Stimulated activated CD4-positive, alpha-beta T cell treated with anti-CD3 and anti-CD28 coated beads, Interleukin-2, amount 100 ng/mL, for 48 hours (primary cell): ENCODE measurements around the gene CAMTA1.
A peak's percentile ranks its signal among the peaks of the same experiment; 100 is the strongest.
"Not testable (repeated sequence)": the region's sequence is repeated elsewhere in the genome, so short reads cannot be mapped to it uniquely, and the experiment has no call there.

ENCODE experiments used
- DNase-seq, 2 donors: peaks; one replicate each; pipeline ENCODE4 v3.0.0-alpha.2; 2020

Gene CAMTA1, protein sequence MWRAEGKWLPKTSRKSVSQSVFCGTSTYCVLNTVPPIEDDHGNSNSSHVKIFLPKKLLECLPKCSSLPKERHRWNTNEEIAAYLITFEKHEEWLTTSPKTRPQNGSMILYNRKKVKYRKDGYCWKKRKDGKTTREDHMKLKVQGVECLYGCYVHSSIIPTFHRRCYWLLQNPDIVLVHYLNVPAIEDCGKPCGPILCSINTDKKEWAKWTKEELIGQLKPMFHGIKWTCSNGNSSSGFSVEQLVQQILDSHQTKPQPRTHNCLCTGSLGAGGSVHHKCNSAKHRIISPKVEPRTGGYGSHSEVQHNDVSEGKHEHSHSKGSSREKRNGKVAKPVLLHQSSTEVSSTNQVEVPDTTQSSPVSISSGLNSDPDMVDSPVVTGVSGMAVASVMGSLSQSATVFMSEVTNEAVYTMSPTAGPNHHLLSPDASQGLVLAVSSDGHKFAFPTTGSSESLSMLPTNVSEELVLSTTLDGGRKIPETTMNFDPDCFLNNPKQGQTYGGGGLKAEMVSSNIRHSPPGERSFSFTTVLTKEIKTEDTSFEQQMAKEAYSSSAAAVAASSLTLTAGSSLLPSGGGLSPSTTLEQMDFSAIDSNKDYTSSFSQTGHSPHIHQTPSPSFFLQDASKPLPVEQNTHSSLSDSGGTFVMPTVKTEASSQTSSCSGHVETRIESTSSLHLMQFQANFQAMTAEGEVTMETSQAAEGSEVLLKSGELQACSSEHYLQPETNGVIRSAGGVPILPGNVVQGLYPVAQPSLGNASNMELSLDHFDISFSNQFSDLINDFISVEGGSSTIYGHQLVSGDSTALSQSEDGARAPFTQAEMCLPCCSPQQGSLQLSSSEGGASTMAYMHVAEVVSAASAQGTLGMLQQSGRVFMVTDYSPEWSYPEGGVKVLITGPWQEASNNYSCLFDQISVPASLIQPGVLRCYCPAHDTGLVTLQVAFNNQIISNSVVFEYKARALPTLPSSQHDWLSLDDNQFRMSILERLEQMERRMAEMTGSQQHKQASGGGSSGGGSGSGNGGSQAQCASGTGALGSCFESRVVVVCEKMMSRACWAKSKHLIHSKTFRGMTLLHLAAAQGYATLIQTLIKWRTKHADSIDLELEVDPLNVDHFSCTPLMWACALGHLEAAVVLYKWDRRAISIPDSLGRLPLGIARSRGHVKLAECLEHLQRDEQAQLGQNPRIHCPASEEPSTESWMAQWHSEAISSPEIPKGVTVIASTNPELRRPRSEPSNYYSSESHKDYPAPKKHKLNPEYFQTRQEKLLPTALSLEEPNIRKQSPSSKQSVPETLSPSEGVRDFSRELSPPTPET (N-terminal part only)

GRCh38 chr1:6785318-6785727, at the start of gene CAMTA1:
CAMTA1 (plus strand) TSS chr1:6785454; CDS start chr1:6785531, 77 bp downstream.
- DNase-seq, result peak in 1 of 2 donors; percentile 97

- DNase-seq, result no peak
Measured at GRCh38 chr1:6738987-6739676, 46.1 kb upstream of the CAMTA1 start.

- DNase-seq, result not testable (repeated sequence)
Measured at GRCh38 chr1:6742676-6743188, 42.5 kb upstream of the CAMTA1 start.

DNA sequence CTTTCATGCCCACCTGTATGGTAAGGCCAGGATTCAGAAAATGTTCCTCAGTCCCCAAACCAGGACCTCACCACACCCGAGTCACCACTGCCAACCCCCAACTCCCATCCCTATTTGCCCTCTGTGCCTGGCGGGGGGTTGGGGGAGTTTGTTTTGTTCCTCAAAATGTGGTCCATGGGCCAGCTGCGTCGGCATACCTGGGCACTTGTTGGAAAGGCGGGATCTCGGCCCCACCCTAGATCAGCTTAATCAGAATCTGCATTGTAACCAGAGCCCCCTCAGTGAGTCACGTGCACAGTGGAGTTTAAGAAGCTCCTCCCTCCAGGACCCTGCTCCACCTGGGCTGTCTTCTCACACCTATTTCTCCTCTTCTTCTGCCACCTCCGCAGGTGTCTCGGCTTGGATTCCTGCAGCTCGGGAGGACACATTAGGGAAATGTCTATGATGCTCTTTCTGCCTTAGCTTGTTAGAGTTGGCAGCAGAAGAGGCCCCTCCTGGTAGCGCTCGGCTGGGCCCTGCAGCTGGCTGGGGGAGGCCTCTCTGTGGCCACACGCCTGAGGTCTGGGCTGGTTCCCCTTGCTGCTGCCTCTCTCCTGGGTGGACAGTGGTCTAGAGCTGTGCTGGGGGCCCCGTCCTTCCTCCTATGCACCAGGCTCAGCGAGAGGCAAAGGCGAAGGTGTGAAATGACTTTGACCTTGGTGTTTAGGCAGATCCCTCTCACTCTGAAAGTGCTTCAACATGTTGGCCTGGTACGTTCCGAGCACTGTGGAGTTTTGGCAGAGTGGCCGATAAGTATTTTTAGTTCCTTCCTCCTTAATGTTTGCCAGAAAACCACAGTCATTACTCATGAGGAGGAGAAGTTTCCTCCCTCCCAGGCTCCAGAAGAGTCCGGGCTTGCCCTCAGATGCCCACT, 41.8 kb upstream of the CAMTA1 start:
- DNase-seq, result peak in 1 of 2 donors; percentile 10

DNA sequence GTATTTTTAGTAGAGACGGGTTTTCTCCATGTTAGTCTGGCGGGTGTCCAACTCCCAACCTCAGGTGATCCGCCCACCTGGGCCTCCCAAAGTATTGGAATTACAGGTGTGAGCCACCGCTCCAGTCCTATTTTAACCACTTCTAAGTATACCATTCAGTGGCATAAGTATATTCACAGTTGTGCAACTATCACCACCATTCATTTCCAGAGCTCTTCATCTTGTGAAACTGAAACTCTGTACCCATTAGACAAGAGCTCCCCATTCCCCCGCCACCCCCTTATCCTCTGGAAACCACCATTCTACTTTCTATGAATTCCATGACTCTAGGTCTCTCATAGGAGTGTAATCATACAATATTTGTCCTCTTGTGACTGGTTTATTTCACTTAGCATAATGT, 40.2 kb upstream of the CAMTA1 start:
- DNase-seq, result peak; percentile 22 to 36

DNA sequence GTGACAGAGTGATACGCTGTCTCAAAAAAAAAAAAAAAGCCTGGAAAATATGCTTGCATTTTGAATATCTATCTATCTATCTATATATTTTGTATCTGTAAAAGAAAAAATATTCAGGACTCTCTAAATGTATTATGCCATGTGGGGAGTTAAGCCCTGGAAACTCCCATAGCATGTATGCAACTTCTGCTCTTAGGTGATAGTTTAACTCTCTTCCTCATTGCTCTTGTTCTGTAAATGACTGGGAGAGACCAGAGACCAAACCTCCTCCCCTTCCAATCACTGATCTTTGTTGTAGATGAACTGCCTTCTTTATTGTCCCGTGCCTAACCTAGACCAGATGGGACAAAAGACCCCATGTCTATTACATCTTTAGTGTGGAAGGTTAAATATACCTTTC, 37.6 kb upstream of the CAMTA1 start:
- no peak for DNase-seq

GRCh38 chr1:6750490-6750889, 34.8 kb upstream of the CAMTA1 start:
- DNase-seq, result no peak

- DNase-seq, result no peak
Measured at GRCh38 chr1:6753320-6754140, 31.7 kb upstream of the CAMTA1 start.

DNA sequence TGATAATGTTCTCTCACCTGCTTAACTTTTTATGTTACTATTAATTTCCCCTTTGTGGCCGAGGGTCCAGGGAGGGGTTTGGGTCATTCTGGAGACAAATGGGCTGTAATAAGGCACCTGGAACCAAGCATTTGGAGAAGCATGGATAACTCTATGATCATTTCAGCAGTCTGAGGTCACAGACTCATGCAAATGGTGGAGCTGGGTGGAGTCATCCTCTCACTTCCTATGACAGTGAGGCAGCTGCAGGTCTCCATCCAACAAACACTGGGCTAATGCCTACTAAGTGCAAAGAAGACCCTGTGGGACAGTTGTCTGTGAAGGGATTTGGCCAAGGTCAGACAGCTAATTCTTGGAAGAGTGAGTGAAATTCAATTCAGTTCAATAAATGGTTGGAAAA, 28.8 kb upstream of the CAMTA1 start:
- no peak for DNase-seq

DNA sequence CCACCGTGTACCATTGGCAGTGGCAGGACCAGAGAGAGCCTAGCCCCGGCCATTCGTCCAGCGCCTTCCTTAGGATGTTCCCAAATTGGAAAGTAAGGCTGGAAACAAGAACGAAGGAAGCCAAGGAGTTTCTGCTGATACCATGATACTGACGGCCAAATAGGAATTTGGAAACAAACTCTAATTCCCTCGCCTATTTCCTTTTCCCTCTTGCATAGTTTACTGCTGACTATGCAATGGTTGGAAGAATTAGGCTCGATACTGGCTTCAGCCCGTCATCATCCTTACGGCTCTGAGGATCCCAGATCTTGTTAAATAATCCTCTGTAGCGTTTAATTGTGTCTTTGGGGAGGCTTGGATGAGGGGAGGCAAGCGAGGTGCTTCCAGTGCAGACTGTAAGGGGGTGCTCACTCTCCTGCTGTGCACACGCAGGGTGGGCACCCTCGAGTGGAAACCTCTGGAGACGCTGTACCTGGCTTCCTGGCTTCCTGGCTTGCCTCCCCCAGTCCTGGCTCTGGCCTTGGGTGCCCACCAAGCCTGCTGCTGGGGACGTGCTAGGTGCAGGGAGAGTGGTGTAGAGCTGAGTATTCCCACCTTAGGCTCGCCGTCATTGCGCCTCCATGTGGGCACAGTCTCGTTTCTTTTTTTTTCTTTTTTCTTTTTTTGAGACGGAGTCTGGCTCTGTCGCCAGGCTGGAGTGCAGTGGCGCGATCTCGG, 27.4 kb upstream of the CAMTA1 start:
- no peak for DNase-seq

- DNase-seq, result no peak
Measured at GRCh38 chr1:6761196-6761737, 24.0 kb upstream of the CAMTA1 start.

DNA sequence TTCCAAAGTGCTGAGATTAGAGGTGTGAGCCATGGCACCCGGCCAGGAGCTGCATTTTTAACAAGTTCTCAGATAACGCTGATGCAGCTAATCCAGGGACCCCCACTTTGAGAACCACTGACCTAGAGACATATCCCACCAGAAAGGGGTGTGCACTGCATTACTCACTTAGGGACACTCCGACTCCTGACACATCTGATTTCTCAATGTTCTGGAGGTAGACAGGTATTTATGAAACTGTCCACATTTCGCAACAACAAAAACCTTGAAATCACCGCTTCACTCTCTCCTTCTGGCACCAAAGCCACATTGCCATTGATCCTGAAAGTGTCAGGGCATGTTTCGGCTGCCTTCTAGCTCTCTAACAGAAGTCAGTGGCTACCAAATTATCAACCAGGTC, 23.2 kb upstream of the CAMTA1 start:
- no peak for DNase-seq

- no peak for DNase-seq
Measured at GRCh38 chr1:6770751-6771440, 14.4 kb upstream of the CAMTA1 start.

DNA sequence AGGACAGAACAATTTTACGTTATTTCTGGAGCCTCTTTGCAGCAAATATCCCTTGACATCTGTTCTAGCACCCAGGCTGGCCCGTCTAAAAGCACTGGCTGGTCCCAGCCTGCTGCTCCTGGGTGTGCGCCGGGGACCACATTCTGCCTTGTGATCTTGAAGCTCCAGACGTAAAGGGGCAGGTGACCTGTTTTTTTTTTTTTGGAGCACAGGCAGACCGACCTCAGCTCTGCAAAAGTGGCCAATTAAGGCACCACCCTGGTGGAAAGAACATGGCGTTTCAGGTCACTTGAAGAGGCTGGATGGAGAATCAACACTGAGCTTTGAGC, 13.8 kb upstream of the CAMTA1 start:
- DNase-seq, result no peak

DNA sequence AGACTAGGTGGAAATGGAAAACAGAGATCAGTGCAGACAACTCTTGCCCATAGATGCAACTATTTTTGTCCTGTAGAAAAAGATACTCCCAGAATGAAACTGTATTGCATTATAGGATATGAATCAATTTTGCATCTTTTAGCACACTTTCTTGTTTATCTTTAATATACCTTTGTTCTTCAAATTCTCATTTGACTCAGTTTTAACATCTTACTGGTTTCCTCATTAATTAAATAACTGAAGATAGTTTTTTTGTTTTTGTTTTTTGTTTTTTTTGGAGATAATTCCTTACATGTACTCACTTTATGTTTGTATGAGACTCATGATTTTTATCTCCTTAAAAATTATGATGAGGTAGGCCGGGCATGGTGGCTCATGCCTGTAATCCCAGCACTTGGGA, 10.9 kb upstream of the CAMTA1 start:
- no peak for DNase-seq

GRCh38 chr1:6775261-6776043, 9.8 kb upstream of the CAMTA1 start:
- no peak for DNase-seq

- no peak for DNase-seq
Measured at GRCh38 chr1:6776389-6776788, 8.9 kb upstream of the CAMTA1 start.

GRCh38 chr1:6776895-6777294, 8.4 kb upstream of the CAMTA1 start:
- DNase-seq, result no peak
